Measurements from ENCODE around the gene MICU1. TPM values are rescaled to one million over a fixed set of nuclear protein-coding genes. Genes with fewer than 3 reads are reported as not detected.

The MICU1 gene
- total RNA-seq, 1 donor from 2014 or later, result 79.8 TPM

DNA sequence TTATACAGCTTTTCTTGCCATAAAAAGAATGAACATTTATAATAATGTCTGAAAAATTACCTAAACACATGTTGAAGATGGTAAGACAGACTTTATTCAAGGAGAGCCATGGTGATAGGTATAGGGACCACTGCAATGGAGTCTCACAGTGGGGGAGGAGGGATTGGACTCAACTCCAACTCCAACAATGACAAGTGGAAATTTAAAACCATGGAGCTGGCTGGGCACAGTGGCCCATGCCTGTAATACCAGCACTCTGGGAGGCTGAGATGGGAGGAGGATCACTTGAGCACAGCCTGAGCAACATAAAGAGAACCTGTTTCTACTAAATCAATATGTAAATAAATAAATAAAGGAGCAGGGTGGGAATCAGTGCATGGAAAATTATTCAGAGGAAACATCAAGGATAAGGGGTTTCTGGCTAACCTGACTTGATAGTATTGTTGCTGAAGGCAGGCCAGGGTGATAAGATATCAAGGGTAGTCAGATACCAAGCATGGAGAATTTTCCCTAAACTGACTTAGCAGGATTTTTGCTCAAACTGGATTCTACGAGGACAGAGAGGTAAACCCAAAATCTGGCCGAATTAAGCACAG lies 19.5 kb upstream of the MICU1 start:
- H4K20me1 ChIP-seq (ENCODE audit: low read depth), result no peaks in the 10 kb centered on the region
- no peak overlapping the region for H3K4me2 ChIP-seq
- Mint-ChIP-seq H3K4me3 (no peak overlapping the region), H3K4me1 (no peaks in the 10 kb centered on the region), H3K27me3 (ENCODE audit: insufficient read depth, low read depth) (no peaks in the 10 kb centered on the region), H3K27ac (no peak overlapping the region), H3K36me3 (no peaks in the 10 kb centered on the region), H3K9me3 (no peaks in the 10 kb centered on the region)
- no peak overlapping the region for H3K9ac ChIP-seq
- no peak for TF ChIP-seq EZH2phosphoT487 (IDR thresholded peaks at IDR 0.05)
- TF ChIP-seq, protein P1, sequence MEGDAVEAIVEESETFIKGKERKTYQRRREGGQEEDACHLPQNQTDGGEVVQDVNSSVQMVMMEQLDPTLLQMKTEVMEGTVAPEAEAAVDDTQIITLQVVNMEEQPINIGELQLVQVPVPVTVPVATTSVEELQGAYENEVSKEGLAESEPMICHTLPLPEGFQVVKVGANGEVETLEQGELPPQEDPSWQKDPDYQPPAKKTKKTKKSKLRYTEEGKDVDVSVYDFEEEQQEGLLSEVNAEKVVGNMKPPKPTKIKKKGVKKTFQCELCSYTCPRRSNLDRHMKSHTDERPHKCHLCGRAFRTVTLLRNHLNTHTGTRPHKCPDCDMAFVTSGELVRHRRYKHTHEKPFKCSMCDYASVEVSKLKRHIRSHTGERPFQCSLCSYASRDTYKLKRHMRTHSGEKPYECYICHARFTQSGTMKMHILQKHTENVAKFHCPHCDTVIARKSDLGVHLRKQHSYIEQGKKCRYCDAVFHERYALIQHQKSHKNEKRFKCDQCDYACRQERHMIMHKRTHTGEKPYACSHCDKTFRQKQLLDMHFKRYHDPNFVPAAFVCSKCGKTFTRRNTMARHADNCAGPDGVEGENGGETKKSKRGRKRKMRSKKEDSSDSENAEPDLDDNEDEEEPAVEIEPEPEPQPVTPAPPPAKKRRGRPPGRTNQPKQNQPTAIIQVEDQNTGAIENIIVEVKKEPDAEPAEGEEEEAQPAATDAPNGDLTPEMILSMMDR (IDR thresholded peaks at IDR 0.05), result no peak
- TF ChIP-seq EZH2 (IDR thresholded peaks at IDR 0.05), result no peak
- no peaks in the 10 kb centered on the region for H3F3A ChIP-seq (ENCODE audit: low read depth)
- H3K36me3 ChIP-seq, result no peaks in the 10 kb centered on the region
- H3K27me3 ChIP-seq, result no peaks in the 10 kb centered on the region
- H3K4me1 ChIP-seq, result no peaks in the 10 kb centered on the region
- no peaks in the 10 kb centered on the region for H3K79me2 ChIP-seq (ENCODE audit: low read depth)
- no peak overlapping the region for H2AFZ ChIP-seq (replicated peaks)
- H3K27ac ChIP-seq, result no peak overlapping the region
- no peaks in the 10 kb centered on the region for H3K9me3 ChIP-seq (ENCODE audit: low read depth)
- no peak overlapping the region for H3K4me3 ChIP-seq
- DNase-seq (ENCODE audit: low spot score), result no peak

DNA sequence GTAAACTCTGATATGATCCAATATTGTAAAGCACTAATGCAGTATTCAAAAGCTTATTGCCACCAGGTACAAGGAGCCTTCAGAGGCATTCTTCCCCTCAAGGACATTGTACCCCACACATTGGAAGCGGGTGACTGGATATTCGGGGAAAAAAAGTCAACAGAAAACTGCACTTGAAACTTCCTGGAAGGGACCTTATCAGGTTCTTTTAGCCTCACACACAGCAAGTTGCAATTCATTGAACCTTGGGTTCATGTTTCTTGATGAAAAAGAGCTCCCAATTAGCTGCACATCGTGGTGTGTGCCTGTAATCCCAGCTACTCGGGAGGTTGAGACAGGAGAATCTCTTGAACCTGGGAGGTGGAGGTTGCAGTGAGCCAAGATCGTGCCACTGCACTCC lies 16.4 kb upstream of the MICU1 start:
- H3K27me3 Mint-ChIP-seq (ENCODE audit: insufficient read depth, low read depth), result no peaks in the 10 kb centered on the region
- no peak overlapping the region for H3K27ac ChIP-seq
- H3K4me1 Mint-ChIP-seq, result peaks cover 2% of the 10 kb centered on the region
- H3K4me3 Mint-ChIP-seq, result no peak overlapping the region
- no peak overlapping the region for H3K9ac ChIP-seq
- no peak overlapping the region for H2AFZ ChIP-seq (replicated peaks)
- no peak overlapping the region for H3K4me3 ChIP-seq
- H3K9me3 Mint-ChIP-seq, result peaks cover 2% of the 10 kb centered on the region
- H3K9me3 ChIP-seq (ENCODE audit: low read depth), result no peaks in the 10 kb centered on the region
- H3K4me1 ChIP-seq, result no peaks in the 10 kb centered on the region
- H3F3A ChIP-seq (ENCODE audit: low read depth), result no peaks in the 10 kb centered on the region
- H3K27me3 ChIP-seq, result no peaks in the 10 kb centered on the region
- H3K36me3 Mint-ChIP-seq, result no peaks in the 10 kb centered on the region
- H3K4me2 ChIP-seq, result no peak overlapping the region
- TF ChIP-seq EZH2 (IDR thresholded peaks at IDR 0.05) (no peak), EZH2phosphoT487 (IDR thresholded peaks at IDR 0.05) (no peak)
- TF ChIP-seq, protein P1 (IDR thresholded peaks at IDR 0.05), result no peak
- H4K20me1 ChIP-seq (ENCODE audit: low read depth), result no peaks in the 10 kb centered on the region
- no peaks in the 10 kb centered on the region for H3K36me3 ChIP-seq
- no peak overlapping the region for H3K27ac Mint-ChIP-seq
- no peaks in the 10 kb centered on the region for H3K79me2 ChIP-seq (ENCODE audit: low read depth)
- DNase-seq (ENCODE audit: low spot score), result no peak

DNA sequence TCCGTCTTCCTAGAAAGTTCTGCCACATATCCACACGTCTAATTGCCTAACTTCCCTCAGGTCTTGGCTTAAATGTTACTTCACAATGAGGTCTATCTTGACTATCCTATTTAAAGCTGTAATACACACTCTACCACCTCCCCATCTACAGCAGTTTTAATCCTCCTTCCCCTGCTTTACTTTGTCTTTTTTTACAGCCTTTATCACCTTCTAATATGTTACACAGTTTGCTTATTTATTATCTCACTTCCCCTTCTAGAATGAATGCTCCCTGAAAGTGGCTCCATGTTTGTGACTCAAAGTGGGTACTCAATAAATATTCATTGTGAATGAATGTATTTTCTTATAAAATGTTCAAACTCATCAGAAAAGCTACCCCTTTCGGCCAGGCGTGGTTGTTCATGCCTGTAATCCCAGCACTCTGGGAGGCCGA lies 13.6 kb upstream of the MICU1 start:
- H3K27ac ChIP-seq, result no peak overlapping the region

More for the DNA sequence above, 13.6 kb upstream of the MICU1 start:
- no peaks in the 10 kb centered on the region for H3K36me3 Mint-ChIP-seq
- Histone ChIP-seq H4K20me1 (ENCODE audit: low read depth) (no peaks in the 10 kb centered on the region), H3K36me3 (no peaks in the 10 kb centered on the region), H3K79me2 (ENCODE audit: low read depth) (no peaks in the 10 kb centered on the region), H3K4me2 (no peak overlapping the region), H3F3A (ENCODE audit: low read depth) (no peaks in the 10 kb centered on the region), H3K9ac (no peak overlapping the region), H3K27me3 (no peaks in the 10 kb centered on the region), H3K4me3 (no peak overlapping the region), H3K9me3 (ENCODE audit: low read depth) (no peaks in the 10 kb centered on the region), H2AFZ (replicated peaks) (no peak overlapping the region), H3K4me1 (no peaks in the 10 kb centered on the region)
- H3K4me1 Mint-ChIP-seq, result peaks cover 2% of the 10 kb centered on the region
- no peak overlapping the region for H3K27ac Mint-ChIP-seq
- H3K4me3 Mint-ChIP-seq, result no peak overlapping the region
- DNase-seq (ENCODE audit: low spot score), result no peak
- H3K27me3 Mint-ChIP-seq (ENCODE audit: insufficient read depth, low read depth), result peaks cover 2% of the 10 kb centered on the region
- peaks cover 2% of the 10 kb centered on the region for H3K9me3 Mint-ChIP-seq
- no peak for TF ChIP-seq EZH2 (IDR thresholded peaks at IDR 0.05)
- TF ChIP-seq EZH2phosphoT487 (IDR thresholded peaks at IDR 0.05), result no peak
- TF ChIP-seq, protein P1 (IDR thresholded peaks at IDR 0.05), result no peak

Data from neural progenitor cell (in vitro differentiated cells).